ENCODE results near the gene CAPS2.

DNA sequence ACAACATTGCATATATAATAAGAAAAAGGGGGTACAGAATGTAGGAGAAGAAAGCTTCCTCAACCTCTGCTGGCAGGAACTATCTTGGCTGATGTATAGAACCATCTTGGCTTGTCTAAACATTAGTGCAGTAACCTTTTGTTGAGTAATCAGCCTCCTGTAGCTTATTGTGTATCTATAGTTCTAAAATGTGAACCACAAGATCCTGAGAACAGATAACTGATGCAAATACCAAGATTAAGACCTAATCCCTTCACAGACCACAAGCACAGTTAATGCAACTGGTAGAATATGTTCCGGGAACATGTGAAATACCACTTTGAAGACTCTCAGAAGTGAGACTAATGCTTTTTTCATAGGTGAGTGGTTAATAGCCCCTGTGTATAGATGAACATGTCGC, 69.8 kb downstream of the CAPS2 start:
- TF ChIP-seq, protein P1, sequence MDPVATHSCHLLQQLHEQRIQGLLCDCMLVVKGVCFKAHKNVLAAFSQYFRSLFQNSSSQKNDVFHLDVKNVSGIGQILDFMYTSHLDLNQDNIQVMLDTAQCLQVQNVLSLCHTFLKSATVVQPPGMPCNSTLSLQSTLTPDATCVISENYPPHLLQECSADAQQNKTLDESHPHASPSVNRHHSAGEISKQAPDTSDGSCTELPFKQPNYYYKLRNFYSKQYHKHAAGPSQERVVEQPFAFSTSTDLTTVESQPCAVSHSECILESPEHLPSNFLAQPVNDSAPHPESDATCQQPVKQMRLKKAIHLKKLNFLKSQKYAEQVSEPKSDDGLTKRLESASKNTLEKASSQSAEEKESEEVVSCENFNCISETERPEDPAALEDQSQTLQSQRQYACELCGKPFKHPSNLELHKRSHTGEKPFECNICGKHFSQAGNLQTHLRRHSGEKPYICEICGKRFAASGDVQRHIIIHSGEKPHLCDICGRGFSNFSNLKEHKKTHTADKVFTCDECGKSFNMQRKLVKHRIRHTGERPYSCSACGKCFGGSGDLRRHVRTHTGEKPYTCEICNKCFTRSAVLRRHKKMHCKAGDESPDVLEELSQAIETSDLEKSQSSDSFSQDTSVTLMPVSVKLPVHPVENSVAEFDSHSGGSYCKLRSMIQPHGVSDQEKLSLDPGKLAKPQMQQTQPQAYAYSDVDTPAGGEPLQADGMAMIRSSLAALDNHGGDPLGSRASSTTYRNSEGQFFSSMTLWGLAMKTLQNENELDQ (CRISPR knock-in tag; IDR thresholded peaks at IDR 0.05; ENCODE audit: borderline replicate concordance), result no peak
- TF ChIP-seq SMC3 (conservative IDR thresholded peaks at IDR 0.05; ENCODE audit: insufficient read depth, low read depth, low read length), result no peak
- no peak for TF ChIP-seq JUND (IDR thresholded peaks at IDR 0.05; ENCODE audit: borderline replicate concordance, low read depth, low read length)
- no peak for TF ChIP-seq JUND (tag; IDR thresholded peaks at IDR 0.05; ENCODE audit: borderline replicate concordance, low read depth, low read length)
- no peak for TF ChIP-seq EZH2 (IDR thresholded peaks at IDR 0.05; ENCODE audit: borderline replicate concordance, low read depth, low read length)
- TF ChIP-seq SRF (CRISPR knock-in tag; IDR thresholded peaks at IDR 0.05), result no peak
- TF ChIP-seq KAT8 (IDR thresholded peaks at IDR 0.05; ENCODE audit: low read depth), result no peak
- TF ChIP-seq CBX1 (IDR thresholded peaks at IDR 0.05; ENCODE audit: low read depth), result no peak
- no peak for TF ChIP-seq FOXM1 (IDR thresholded peaks at IDR 0.05; ENCODE audit: low read depth)
- no peak for TF ChIP-seq FOXM1 (CRISPR knock-in tag; IDR thresholded peaks at IDR 0.05; ENCODE audit: low read depth)
- TF ChIP-seq SIN3B (IDR thresholded peaks at IDR 0.05; ENCODE audit: low read depth), result no peak
